Smooth muscle cell of the coronary artery (primary cell): Measurements from ENCODE around the gene ANKRD34B. TPM values are rescaled to one million over a fixed set of nuclear protein-coding genes. Genes with fewer than 3 reads are reported as not detected.

Experiments
- total RNA-seq: library from RNA; depleted of rRNA; stranded (reverse); fragments of >200 nt; gene quantifications from 2 replicates; pipeline ENCODE4 v1.2.3, GENCODE V29; 2014; ENCODE audit warnings: low replicate concordance

ANKRD34B gene
- total RNA-seq, result not detected in 2 replicates

DNA sequence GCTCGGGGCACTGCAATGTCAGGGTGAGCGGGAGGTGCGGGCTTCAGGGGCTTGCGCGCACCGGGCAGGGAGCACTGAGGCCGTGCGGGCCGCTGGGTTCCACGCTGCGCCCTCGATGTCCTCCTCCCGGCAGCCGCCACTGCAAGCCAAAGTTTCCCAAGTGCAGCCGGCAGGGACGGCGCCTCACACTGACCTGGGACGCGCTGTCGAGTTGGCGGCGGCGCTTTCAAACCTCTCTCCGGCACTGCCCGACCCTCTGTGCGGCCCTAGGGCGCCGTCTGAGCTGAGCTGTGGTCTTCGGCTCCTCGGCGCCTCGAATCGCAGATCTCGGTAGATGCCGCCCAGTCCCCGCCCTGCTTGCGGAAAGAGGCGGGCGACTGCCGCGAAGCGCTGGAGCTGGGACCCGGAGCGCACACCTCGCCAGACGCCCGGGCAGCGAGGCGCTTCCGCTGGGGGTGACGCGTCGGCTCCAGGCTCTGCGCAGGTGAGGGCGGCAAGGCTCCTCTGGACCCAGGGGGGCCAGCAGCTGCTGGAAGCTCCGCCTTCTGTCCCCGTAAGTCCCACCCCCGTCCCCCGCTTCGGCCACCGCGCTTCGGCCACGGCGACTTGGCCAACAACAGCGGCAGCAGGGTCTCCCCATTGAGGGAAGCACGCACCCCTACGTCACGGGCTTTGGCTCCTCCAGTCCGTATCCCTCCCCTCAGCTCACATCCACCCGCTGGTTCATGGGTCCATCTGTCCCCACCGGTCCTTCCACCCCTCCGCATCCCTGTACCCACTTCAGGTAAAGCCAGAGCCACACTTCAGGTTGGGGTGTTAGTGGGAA is at the start of gene ANKRD34B:
Gene ANKRD34B (minus strand): TSS at position 320 of the 826 bp plus-strand sequence. CDS start 10,261 bp downstream, outside the sequence.

Other genes starting within 250 kb of the ANKRD34B start
- 11.9 and 16.5 TPM in 2 replicates for gene ZFYVE16, start 162.2 kb downstream of the ANKRD34B start, total RNA-seq
- gene FAM151B, start 82.2 kb downstream of the ANKRD34B start, total RNA-seq, result 4.2 and 8.2 TPM in 2 replicates
- gene MSH3, start 84.4 kb upstream of the ANKRD34B start, total RNA-seq, result 4.4 and 8.0 TPM in 2 replicates
- 3.3 and 6.7 TPM in 2 replicates for gene DHFR, start 84.7 kb upstream of the ANKRD34B start, total RNA-seq